ENCODE measurements around the gene MPC2. TPM values are rescaled to one million over a fixed set of nuclear protein-coding genes. Genes with fewer than 3 reads are reported as not detected.
"Not testable (repeated sequence)": the region's sequence is repeated elsewhere in the genome, so short reads cannot be mapped to it uniquely, and the experiment has no call there.

MPC2 gene
- total RNA-seq, 4 donors from 2014 or later = 43.8 to 102 (median 58.5) TPM

- not testable (repeated sequence) for H3K4me1 ChIP-seq, H3K27ac ChIP-seq, H3K36me3 ChIP-seq, ATAC-seq, H3K9me3 ChIP-seq, H3K4me3 ChIP-seq, H3K27me3 ChIP-seq
- WGBS, 2 donors (ENCODE audit: low coverage in 1 of 2) = 88 to 94% methylated on average over 5 to 6 of the region's 8 CpGs
Observed at GRCh38 chr1:167866739-167867414, 70.0 kb downstream of the MPC2 start.

Other genes with a start within 250 kb of the MPC2 start
- 100 to 1,000 TPM in 1 of 4 donors, 10 to 100 TPM in 3; 83.7 to 127 (median 95.8) TPM for gene MPZL1, start 215.1 kb downstream of the MPC2 start, total RNA-seq
- under 1 TPM in 2 of 4 donors, not detected in 2; 0.12 to 0.16 TPM for gene ADCY10, start 22.9 kb downstream of the MPC2 start, total RNA-seq
- 100 to 1,000 TPM in 3 of 4 donors, 10 to 100 TPM in 1; 99.6 to 137 (median 115) TPM for gene DCAF6, start 389 bp downstream of the MPC2 start, total RNA-seq
- 10 to 100 TPM; 17.4 to 36.9 (median 20.1) TPM for gene GPR161, start 199.9 kb upstream of the MPC2 start, total RNA-seq
- gene TIPRL, start 241.9 kb upstream of the MPC2 start, total RNA-seq = 10 to 100 TPM; 16.7 to 34.9 (median 23.5) TPM

Measured in gastroesophageal sphincter (tissue), 4 donors.